Transverse colon (tissue), 4 donors: ENCODE results near the gene TOR1AIP1.
A peak's percentile ranks its signal among the peaks of the same experiment; 100 is the strongest.

Experiments used
- CTCF ChIP-seq, 5 experiments: fragments of 200-600 bp in 3 of 5; fragments of 450-650 bp in 2 of 5; sonication (generic) in 3 of 5; IDR thresholded peaks; 1 replicate in 2 of 5; 2 replicates in 3 of 5; pipeline ENCODE4 v1.5.1; 2016 to 2017; ENCODE audit warnings: antibody characterized with exemption in 5 of 5, inconsistent platforms in 3 of 5, mild to moderate bottlenecking in 2 of 5, moderate library complexity in 1 of 5
- POLR2A ChIP-seq: fragments of 450-650 bp; IDR thresholded peaks from one replicate; pipeline ENCODE4 v1.6.1; 2016; ENCODE audit warnings: antibody characterized with exemption, mild to moderate bottlenecking, moderate library complexity
- POLR2AphosphoS5 ChIP-seq, 3 donors: sonication (generic); formaldehyde crosslinking; IDR thresholded peaks; one replicate each; pipeline ENCODE4 v1.6.1; 2016; ENCODE audit warnings: antibody characterized with exemption in 3 of 3

GRCh38 chr1:179867493-179868330 is 14.4 kb upstream of the TOR1AIP1 start:
- no peak for TF ChIP-seq POLR2A
- peak; percentile 42 to 67 (median 59) for TF ChIP-seq CTCF (IDR thresholded peaks at IDR 0.05)
- no peak for TF ChIP-seq POLR2AphosphoS5 (IDR thresholded peaks at IDR 0.05)
